Stimulated activated CD8-positive, alpha-beta memory T cell treated with anti-CD3 and anti-CD28 coated beads, Interleukin-15, amount 100 ng/mL, for 4 hours (primary cell): ENCODE results near the gene RNF141.

Experiments
- DNase-seq, 2 donors: peaks; one replicate each; pipeline ENCODE4 v3.0.0-alpha.2; 2020; ENCODE audit warnings: low read depth in 2 of 2

The RNF141 gene

GRCh38 chr11:10522921-10523320 is 18.1 kb downstream of the RNF141 start:
- no peak for DNase-seq

- DNase-seq, result no peak
Measured at GRCh38 chr11:10522276-10522675, 18.7 kb downstream of the RNF141 start.

- DNase-seq, result no peak
Measured at GRCh38 chr11:10520562-10520961, 20.4 kb downstream of the RNF141 start.

GRCh38 chr11:10519630-10520029 is 21.4 kb downstream of the RNF141 start:
- DNase-seq, result no peak

- no peak for DNase-seq
Measured at GRCh38 chr11:10518891-10519290, 22.1 kb downstream of the RNF141 start.

GRCh38 chr11:10518123-10518522 is 22.9 kb downstream of the RNF141 start:
- DNase-seq, result no peak

- no peak for DNase-seq
Measured at GRCh38 chr11:10515418-10515817, 25.6 kb downstream of the RNF141 start.

- no peak for DNase-seq
Measured at GRCh38 chr11:10514709-10515108, 26.3 kb downstream of the RNF141 start.

- DNase-seq, result no peak
Measured at GRCh38 chr11:10514202-10514601, 26.8 kb downstream of the RNF141 start.

GRCh38 chr11:10511181-10511621 is 29.8 kb downstream of the RNF141 start:
- no peak for DNase-seq

GRCh38 chr11:10506008-10506370 is 35.0 kb downstream of the RNF141 start:
- no peak for DNase-seq

GRCh38 chr11:10505278-10506007 is 35.5 kb downstream of the RNF141 start:
- no peak for DNase-seq

- no peak for DNase-seq
Measured at GRCh38 chr11:10504490-10504889, 36.5 kb downstream of the RNF141 start.

GRCh38 chr11:10503777-10504480 is 37.1 kb downstream of the RNF141 start:
- DNase-seq, result no peak

GRCh38 chr11:10503221-10503620 is 37.8 kb downstream of the RNF141 start:
- no peak for DNase-seq

GRCh38 chr11:10502770-10503169 is 38.2 kb downstream of the RNF141 start:
- no peak for DNase-seq

GRCh38 chr11:10502065-10502680 is 38.8 kb downstream of the RNF141 start:
- DNase-seq, result no peak

GRCh38 chr11:10500757-10501684 is 40.0 kb downstream of the RNF141 start:
- DNase-seq, result no peak

- DNase-seq, result no peak
Measured at GRCh38 chr11:10499874-10500601, 40.9 kb downstream of the RNF141 start.

GRCh38 chr11:10499452-10499851 is 41.5 kb downstream of the RNF141 start:
- no peak for DNase-seq
